IPS-20b (cell line): ENCODE data around the gene CNTLN.
"Not testable (repeated sequence)": the region's sequence is repeated elsewhere in the genome, so short reads cannot be mapped to it uniquely, and the experiment has no call there.

Source experiments
- H3K27ac ChIP-seq: one replicate; pipeline ENCODE4 v1.5.1; 2013; ENCODE audit warnings: low read length
- H3K27me3 ChIP-seq: 2 replicates; pipeline ENCODE4 v1.6.1; 2013; ENCODE audit warnings: mild to moderate bottlenecking, low read length, inconsistent platforms; ENCODE audit not compliant: insufficient read depth
- H3K36me3 ChIP-seq: 2 replicates; pipeline ENCODE4 v1.6.1; 2013; ENCODE audit warnings: low read depth, mild to moderate bottlenecking, inconsistent platforms, low read length, moderate library complexity; ENCODE audit not compliant: insufficient read depth
- H3K4me1 ChIP-seq: 2 replicates; pipeline ENCODE4 v1.6.1; 2013; ENCODE audit warnings: mild to moderate bottlenecking, control low read depth, inconsistent platforms, low read length, moderate library complexity; ENCODE audit not compliant: insufficient read depth
- H3K4me3 ChIP-seq: 2 replicates; pipeline ENCODE4 v1.5.1; 2013; ENCODE audit warnings: mild to moderate bottlenecking, low read length, inconsistent platforms
- H3K9ac ChIP-seq: 2 replicates; pipeline ENCODE4 v1.6.1; 2013; ENCODE audit warnings: low read depth, mild to moderate bottlenecking, inconsistent platforms, low read length, moderate library complexity
- H3K9me3 ChIP-seq: 2 replicates; pipeline ENCODE4 v1.6.1; 2013; ENCODE audit warnings: mild to moderate bottlenecking, low read depth, low read length, inconsistent platforms; ENCODE audit not compliant: insufficient read depth

The CNTLN gene

GRCh38 chr9:17380126-17380861 lies 245.5 kb downstream of the CNTLN start:
- no peak overlapping the region for H3K9ac ChIP-seq
- no peaks in the 10 kb centered on the region for H3K27me3 ChIP-seq
- H3K27ac ChIP-seq, result no peak overlapping the region
- H3K4me1 ChIP-seq, result no peaks in the 10 kb centered on the region
- no peaks in the 10 kb centered on the region for H3K36me3 ChIP-seq
- H3K9me3 ChIP-seq, result no peaks in the 10 kb centered on the region
- H3K4me3 ChIP-seq, result no peak overlapping the region

DNA sequence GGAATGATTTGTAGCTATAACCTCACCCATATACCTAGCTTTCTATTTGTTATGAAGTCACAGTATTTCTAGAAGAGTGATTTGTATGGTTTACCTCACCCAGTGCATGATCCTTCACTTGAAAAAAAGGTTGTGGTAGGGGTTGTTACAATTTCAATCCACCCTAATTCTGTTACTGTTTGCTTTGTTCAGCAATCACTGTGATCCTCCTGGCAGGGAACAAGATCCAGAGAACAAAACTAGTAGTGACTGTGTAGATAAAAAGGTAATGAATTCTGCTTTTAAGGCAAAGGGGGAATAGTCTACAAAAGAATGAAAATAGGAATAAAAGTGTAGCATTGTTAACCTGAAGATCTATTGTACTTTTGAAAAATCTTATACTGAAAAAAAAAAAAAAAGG lies 252.7 kb downstream of the CNTLN start:
- Histone ChIP-seq H3K27ac (no peak overlapping the region), H3K4me3 (no peak overlapping the region), H3K27me3 (no peaks in the 10 kb centered on the region), H3K9me3 (no peaks in the 10 kb centered on the region), H3K9ac (no peak overlapping the region), H3K36me3 (no peaks in the 10 kb centered on the region), H3K4me1 (no peaks in the 10 kb centered on the region)

DNA sequence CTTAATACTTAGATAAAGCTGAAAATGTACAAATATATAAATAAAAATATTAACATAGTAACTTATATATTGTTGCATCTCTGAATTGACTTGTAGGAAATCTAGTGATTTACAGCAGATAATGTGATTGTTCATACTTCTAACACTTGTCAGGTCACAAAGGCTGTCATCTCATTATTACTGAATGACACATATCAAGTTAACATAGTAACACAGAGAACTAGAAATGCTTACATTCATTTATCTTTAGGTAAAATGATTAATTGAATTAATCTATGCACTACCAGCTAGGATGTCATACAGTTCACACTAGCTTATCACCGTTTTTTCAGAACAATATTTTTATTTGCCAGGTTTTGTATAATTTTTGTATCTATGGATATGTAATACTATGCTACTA lies 254.2 kb downstream of the CNTLN start:
- Histone ChIP-seq H3K9me3 (no peaks in the 10 kb centered on the region), H3K27ac (no peak overlapping the region), H3K27me3 (no peaks in the 10 kb centered on the region), H3K9ac (no peak overlapping the region), H3K4me3 (no peak overlapping the region), H3K4me1 (no peaks in the 10 kb centered on the region; the same call in 1 of the 2 replicates), H3K36me3 (no peaks in the 10 kb centered on the region)

- Histone ChIP-seq H3K27me3 (no peaks in the 10 kb centered on the region), H3K4me3 (peak overlapping the region; percentile 23; the same call in 1 of the 2 replicates), H3K9me3 (no peaks in the 10 kb centered on the region), H3K36me3 (no peaks in the 10 kb centered on the region), H3K4me1 (peaks cover 43% of the 10 kb centered on the region; the same call in 1 of the 2 replicates), H3K27ac (peak overlapping the region; percentile 44), H3K9ac (peak overlapping the region; percentile 17; the same call in 1 of the 2 replicates)
Observed at GRCh38 chr9:17394881-17395510, 260.2 kb downstream of the CNTLN start.

DNA sequence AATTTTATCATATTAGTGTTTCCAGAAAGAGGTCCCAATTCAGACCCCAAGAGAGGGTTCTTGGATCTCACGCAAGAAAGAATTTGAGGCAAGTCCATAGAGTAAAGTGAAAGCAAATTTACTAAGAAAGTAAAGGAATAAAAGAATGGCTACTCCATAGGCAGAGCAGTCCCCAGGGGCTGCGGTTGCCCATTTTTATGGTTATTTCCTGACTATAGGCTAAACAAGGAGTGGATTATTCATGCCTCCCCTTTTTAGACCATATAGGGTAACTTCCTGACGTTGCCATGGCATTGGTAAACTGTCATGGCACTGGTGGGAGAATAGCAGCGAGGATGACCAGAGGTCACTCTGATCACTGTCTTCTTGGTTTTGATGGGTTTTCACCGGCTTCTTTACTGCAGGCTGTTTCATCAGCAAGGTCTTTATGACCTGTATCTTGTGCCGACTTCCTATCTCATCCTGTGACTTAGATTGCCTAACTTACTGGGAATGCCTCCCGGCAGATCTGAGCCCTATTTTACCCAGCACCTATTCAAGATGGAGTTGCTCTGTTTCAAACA lies 262.4 kb downstream of the CNTLN start:
- peaks cover 43% of the 10 kb centered on the region; the same call in 1 of the 2 replicates for H3K4me1 ChIP-seq
- peak overlapping the region; percentile 87 for H3K27ac ChIP-seq
- not testable (repeated sequence) for H3K9me3 ChIP-seq, H3K27me3 ChIP-seq, H3K36me3 ChIP-seq
- peak overlapping the region; percentile 49 for H3K4me3 ChIP-seq
- peak overlapping the region; percentile 69; the same call in 1 of the 2 replicates for H3K9ac ChIP-seq

DNA sequence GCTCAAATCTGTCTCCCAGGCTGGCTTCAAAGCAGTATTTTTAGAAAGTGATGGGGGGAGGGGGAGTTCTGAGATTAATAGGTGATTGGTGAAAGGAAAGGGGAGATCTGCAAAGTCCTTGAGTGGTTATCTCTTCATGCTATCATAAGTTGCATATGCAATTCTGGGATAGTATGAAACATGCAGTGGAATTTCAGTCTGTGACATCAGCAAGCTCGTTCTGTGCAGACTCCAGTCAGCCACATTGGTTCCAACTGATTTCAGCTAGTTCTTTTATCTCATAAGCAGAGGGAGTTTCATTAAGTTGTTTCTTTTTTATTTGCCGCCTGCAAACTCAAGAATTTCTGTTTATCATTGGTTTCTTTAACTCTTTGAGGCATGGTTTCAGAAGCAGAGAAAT lies 263.5 kb downstream of the CNTLN start:
- Histone ChIP-seq H3K4me1 (peaks cover 43% of the 10 kb centered on the region; the same call in 1 of the 2 replicates), H3K9me3 (no peaks in the 10 kb centered on the region), H3K27ac (peak overlapping the region; percentile 32), H3K27me3 (no peaks in the 10 kb centered on the region), H3K9ac (no peak overlapping the region), H3K4me3 (no peak overlapping the region), H3K36me3 (no peaks in the 10 kb centered on the region)

GRCh38 chr9:17401858-17402257 lies 267.0 kb downstream of the CNTLN start:
- H3K4me3 ChIP-seq, result no peak overlapping the region

GRCh38 chr9:17402309-17402708 lies 267.5 kb downstream of the CNTLN start:
- Histone ChIP-seq H3K27ac (no peak overlapping the region), H3K36me3 (no peaks in the 10 kb centered on the region), H3K9me3 (no peaks in the 10 kb centered on the region), H3K4me1 (peaks cover 14% of the 10 kb centered on the region; the same call in 1 of the 2 replicates), H3K27me3 (no peaks in the 10 kb centered on the region), H3K4me3 (no peak overlapping the region), H3K9ac (no peak overlapping the region)

More at GRCh38 chr9:17401858-17402257, 267.0 kb downstream of the CNTLN start:
- no peaks in the 10 kb centered on the region for H3K9me3 ChIP-seq
- peaks cover 16% of the 10 kb centered on the region; the same call in 1 of the 2 replicates for H3K4me1 ChIP-seq
- H3K27ac ChIP-seq, result no peak overlapping the region
- no peak overlapping the region for H3K9ac ChIP-seq
- H3K36me3 ChIP-seq, result no peaks in the 10 kb centered on the region
- H3K27me3 ChIP-seq, result no peaks in the 10 kb centered on the region

- no peaks in the 10 kb centered on the region for H3K36me3 ChIP-seq
- H3K27me3 ChIP-seq, result no peaks in the 10 kb centered on the region
- H3K9me3 ChIP-seq, result no peaks in the 10 kb centered on the region
- H3K9ac ChIP-seq, result no peak overlapping the region
- H3K4me1 ChIP-seq, result peaks cover 8% of the 10 kb centered on the region; the same call in 1 of the 2 replicates
- no peak overlapping the region for H3K27ac ChIP-seq
- no peak overlapping the region for H3K4me3 ChIP-seq
Observed at GRCh38 chr9:17403539-17403938, 268.7 kb downstream of the CNTLN start.

- Histone ChIP-seq H3K27me3 (no peaks in the 10 kb centered on the region), H3K4me3 (no peak overlapping the region), H3K4me1 (no peaks in the 10 kb centered on the region), H3K9me3 (peaks cover 11% of the 10 kb centered on the region), H3K9ac (no peak overlapping the region), H3K36me3 (peaks cover 11% of the 10 kb centered on the region; the same call in 1 of the 2 replicates), H3K27ac (no peak overlapping the region)
Observed at GRCh38 chr9:17414986-17415385, 280.1 kb downstream of the CNTLN start.

DNA sequence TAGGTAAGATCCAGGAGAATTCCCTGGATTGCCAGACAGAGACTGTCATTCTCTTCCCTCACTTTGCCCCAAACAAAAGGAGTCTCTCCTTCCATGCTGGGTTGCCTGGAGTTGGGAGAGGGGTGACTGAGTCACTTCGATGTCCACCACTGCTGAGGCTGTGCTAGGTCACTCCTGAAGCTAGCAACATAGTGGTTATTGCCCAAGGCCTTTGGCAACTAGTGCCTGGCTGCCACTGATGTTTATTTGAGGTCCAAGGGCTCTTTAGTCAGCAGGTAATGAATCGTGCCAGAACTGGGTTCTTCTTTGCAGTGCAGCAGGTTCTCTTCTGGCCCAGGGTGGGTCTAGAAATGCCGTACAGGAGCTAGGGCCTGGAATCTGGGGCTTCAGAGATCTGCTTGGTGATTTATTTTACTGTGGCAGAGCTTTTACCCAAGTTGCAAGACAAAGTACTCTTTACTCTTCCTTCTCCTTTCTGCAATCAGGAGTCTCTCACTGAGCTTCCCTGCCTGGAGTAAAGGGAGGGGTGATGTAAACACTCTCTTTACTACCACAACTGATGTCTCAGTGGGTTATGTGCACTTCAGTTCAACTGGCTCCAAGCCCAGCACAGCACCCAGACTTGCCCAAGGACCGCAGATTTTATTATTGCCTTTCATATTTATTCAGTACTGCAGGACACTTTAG lies 288.3 kb downstream of the CNTLN start:
- no peaks in the 10 kb centered on the region; the same call in 1 of the 2 replicates for H3K4me1 ChIP-seq
- no peak overlapping the region for H3K27ac ChIP-seq
- H3K9ac ChIP-seq, result no peak overlapping the region
- no peaks in the 10 kb centered on the region for H3K9me3 ChIP-seq
- H3K27me3 ChIP-seq, result no peaks in the 10 kb centered on the region
- no peaks in the 10 kb centered on the region for H3K36me3 ChIP-seq
- no peak overlapping the region for H3K4me3 ChIP-seq
